Liver (tissue), 9 donors: ENCODE measurements around the gene MDGA2. TPM values are rescaled to one million over a fixed set of nuclear protein-coding genes. Genes with fewer than 3 reads are reported as not detected.
"Not testable (repeated sequence)": the region's sequence is repeated elsewhere in the genome, so short reads cannot be mapped to it uniquely, and the experiment has no call there.

ENCODE experiments used
- DNase-seq: peaks from one replicate; pipeline ENCODE4 v3.0.0-alpha.2; 2017; ENCODE audit warnings: low spot score
- H3K27ac ChIP-seq, 2 donors: one replicate each; pipeline ENCODE4 v1.7.0; 2013; ENCODE audit warnings: inconsistent platforms in 2 of 2, low read length in 2 of 2, control low read depth in 1 of 2, low read depth in 1 of 2, mild to moderate bottlenecking in 1 of 2
- H3K27me3 ChIP-seq, 4 donors: one replicate each; pipeline versions ENCODE4 v1.6.1 to v1.7.0; 2013; ENCODE audit warnings: low read length in 3 of 4, inconsistent platforms in 1 of 4, mild to moderate bottlenecking in 1 of 4, moderate library complexity in 1 of 4; ENCODE audit not compliant: control insufficient read depth in 4 of 4, insufficient read depth in 4 of 4
- H3K36me3 ChIP-seq, 4 donors: one replicate each; pipeline versions ENCODE4 v1.6.1 to v1.7.0; 2013; ENCODE audit warnings: low read length in 3 of 4, mild to moderate bottlenecking in 3 of 4, low read depth in 1 of 4, moderate library complexity in 1 of 4; ENCODE audit not compliant: control insufficient read depth in 4 of 4, insufficient read depth in 3 of 4
- H3K4me1 ChIP-seq, 4 donors: one replicate each; pipeline versions ENCODE4 v1.6.1 to v1.7.0; 2013; ENCODE audit warnings: low read length in 3 of 4, mild to moderate bottlenecking in 3 of 4, moderate library complexity in 1 of 4; ENCODE audit not compliant: control insufficient read depth in 4 of 4, insufficient read depth in 4 of 4
- H3K4me3 ChIP-seq, 3 donors: one replicate each; pipeline versions ENCODE4 v1.6.1 to v1.7.0; 2013; ENCODE audit warnings: low read length in 3 of 3, control low read depth in 1 of 3, low read depth in 1 of 3, mild to moderate bottlenecking in 1 of 3
- H3K9ac ChIP-seq, 2 donors: one replicate each; pipeline ENCODE4 v1.7.0; 2013; ENCODE audit warnings: low read length in 2 of 2, mild to moderate bottlenecking in 2 of 2, moderate library complexity in 2 of 2, control low read depth in 1 of 2, low read depth in 1 of 2
- H3K9me3 ChIP-seq, 4 donors: one replicate each; pipeline versions ENCODE4 v1.6.1 to v1.7.0; 2013; ENCODE audit warnings: low read length in 3 of 4; ENCODE audit not compliant: control insufficient read depth in 4 of 4
- EGR1 ChIP-seq, 2 donors: IDR thresholded peaks; 2 replicates each; pipeline ENCODE4 v1.6.1; 2016 to 2018; ENCODE audit warnings: antibody characterized with exemption in 2 of 2, low read depth in 2 of 2
- FOXA1 ChIP-seq: IDR thresholded peaks from 2 replicates; pipeline ENCODE4 v1.6.1; 2016; ENCODE audit warnings: antibody characterized with exemption
- FOXA2 ChIP-seq: IDR thresholded peaks from 2 replicates; pipeline ENCODE4 v1.6.1; 2016; ENCODE audit warnings: antibody characterized with exemption
- HNF4A ChIP-seq, 2 donors: conservative IDR thresholded peaks; 2 replicates each; pipeline ENCODE4 v1.6.1; 2016; ENCODE audit warnings: antibody characterized with exemption in 2 of 2, mild to moderate bottlenecking in 2 of 2
- HNF4G ChIP-seq: IDR thresholded peaks from 2 replicates; pipeline ENCODE4 v1.6.1; 2016; ENCODE audit warnings: antibody characterized with exemption
- JUND ChIP-seq, 2 donors: IDR thresholded peaks; 2 replicates each; pipeline ENCODE4 v1.6.1; 2016; ENCODE audit warnings: antibody characterized with exemption in 2 of 2
- NR2F2 ChIP-seq: IDR thresholded peaks from 2 replicates; pipeline ENCODE4 v1.6.1; 2016; ENCODE audit warnings: antibody characterized with exemption
- RAD21 ChIP-seq, 2 donors: IDR thresholded peaks; 2 replicates each; pipeline ENCODE4 v1.6.1; 2016; ENCODE audit warnings: antibody characterized with exemption in 2 of 2, mild to moderate bottlenecking in 2 of 2
- SP1 ChIP-seq: IDR thresholded peaks from 2 replicates; pipeline ENCODE4 v1.6.1; 2018; ENCODE audit warnings: antibody characterized with exemption, mild to moderate bottlenecking
- TAF1 ChIP-seq: conservative IDR thresholded peaks from 2 replicates; pipeline ENCODE4 v1.6.1; 2016; ENCODE audit warnings: antibody characterized with exemption, mild to moderate bottlenecking
- YY1 ChIP-seq: IDR thresholded peaks from 2 replicates; pipeline ENCODE4 v1.6.1; 2016; ENCODE audit warnings: antibody characterized with exemption, mild to moderate bottlenecking
- WGBS: extraction: QIAGEN DNeasy Blood & Tissue Kit; methylation state at CpG from one replicate; pipeline ENCODE4 v1.1.7; 2013; 5-methylcytosine and 5-hydroxymethylcytosine counted together
- polyA plus RNA-seq, 2 donors: library from polyadenylated mRNA; stranded (reverse) in 1 of 2; unstranded in 1 of 2; fragments of 200-250 nt in 1 of 2; fragments of >200 nt in 1 of 2; fragmentation: Nextera tagmentation in 1 of 2; extraction: Ambion mirVana in 1 of 2; gene quantifications; one replicate each; pipeline versions ENCODE4 v1.2.1 to v1.2.3, GENCODE V29; 2013 to 2015
- total RNA-seq, 2 donors: library from RNA; depleted of rRNA; stranded (reverse); fragments of >200 nt; gene quantifications; one replicate each; pipeline ENCODE4 v1.2.3, GENCODE V29; 2014
- TF ChIP-seq, protein P1 (sequence below): IDR thresholded peaks from 2 replicates; pipeline ENCODE4 v1.6.1; 2016; ENCODE audit warnings: antibody characterized with exemption
- TF ChIP-seq, protein P2 (sequence below): IDR thresholded peaks from 2 replicates; pipeline ENCODE4 v1.6.1; 2016; ENCODE audit warnings: antibody characterized with exemption
- TF ChIP-seq, protein P3 (sequence below): IDR thresholded peaks from 2 replicates; pipeline ENCODE4 v1.6.1; 2016; ENCODE audit warnings: antibody characterized with exemption
- TF ChIP-seq, protein P4 (sequence below): IDR thresholded peaks from 2 replicates; pipeline ENCODE4 v1.6.1; 2016; ENCODE audit warnings: antibody characterized with exemption, mild to moderate bottlenecking
- donor health status: healthy.
- donor health status: healthy.
- donor health status: healthy.
- donor health status: healthy.
- donor health status: healthy.

MDGA2 gene
- total and polyA plus RNA-seq, 4 donors = 0.05 to 0.33 (median 0.19) TPM

DNA sequence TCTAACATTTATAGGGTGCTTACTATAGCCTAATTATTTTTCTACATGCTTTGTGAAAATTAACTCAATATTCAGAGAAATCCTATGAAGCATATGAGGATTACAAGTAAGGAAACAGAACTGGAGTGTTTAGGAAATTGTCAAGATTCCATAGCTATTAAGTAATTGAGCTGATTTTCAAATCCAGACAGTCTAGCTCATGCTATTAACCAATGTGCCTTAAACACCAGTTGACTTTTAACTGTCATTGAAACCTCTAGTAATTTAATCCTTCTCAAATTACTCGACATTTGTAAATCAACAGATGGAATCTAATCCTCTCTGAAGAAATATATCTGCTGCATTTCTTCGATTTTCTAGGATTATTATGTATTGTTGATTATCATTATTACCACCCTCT is 488.9 kb downstream of the MDGA2 start:
- no peak for DNase-seq
- H3K36me3 ChIP-seq = no peaks in the 10 kb centered on the region
- H3K9ac ChIP-seq = no peak overlapping the region
- peaks cover 0 to 5% (median 0%) of the 10 kb centered on the region in 4 donors for H3K4me1 ChIP-seq
- H3K27me3 ChIP-seq = no peaks in the 10 kb centered on the region
- TF ChIP-seq NR2F2 = no peak
- TF ChIP-seq YY1 = no peak
- no peak for TF ChIP-seq EGR1 (IDR thresholded peaks at IDR 0.05; ENCODE audit: low read depth in 2 of 2)
- TF ChIP-seq, protein P1, sequence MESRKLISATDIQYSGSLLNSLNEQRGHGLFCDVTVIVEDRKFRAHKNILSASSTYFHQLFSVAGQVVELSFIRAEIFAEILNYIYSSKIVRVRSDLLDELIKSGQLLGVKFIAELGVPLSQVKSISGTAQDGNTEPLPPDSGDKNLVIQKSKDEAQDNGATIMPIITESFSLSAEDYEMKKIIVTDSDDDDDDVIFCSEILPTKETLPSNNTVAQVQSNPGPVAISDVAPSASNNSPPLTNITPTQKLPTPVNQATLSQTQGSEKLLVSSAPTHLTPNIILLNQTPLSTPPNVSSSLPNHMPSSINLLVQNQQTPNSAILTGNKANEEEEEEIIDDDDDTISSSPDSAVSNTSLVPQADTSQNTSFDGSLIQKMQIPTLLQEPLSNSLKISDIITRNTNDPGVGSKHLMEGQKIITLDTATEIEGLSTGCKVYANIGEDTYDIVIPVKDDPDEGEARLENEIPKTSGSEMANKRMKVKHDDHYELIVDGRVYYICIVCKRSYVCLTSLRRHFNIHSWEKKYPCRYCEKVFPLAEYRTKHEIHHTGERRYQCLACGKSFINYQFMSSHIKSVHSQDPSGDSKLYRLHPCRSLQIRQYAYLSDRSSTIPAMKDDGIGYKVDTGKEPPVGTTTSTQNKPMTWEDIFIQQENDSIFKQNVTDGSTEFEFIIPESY = no peak
- no peak for TF ChIP-seq TAF1
- TF ChIP-seq SP1 = no peak
- TF ChIP-seq, protein P2, sequence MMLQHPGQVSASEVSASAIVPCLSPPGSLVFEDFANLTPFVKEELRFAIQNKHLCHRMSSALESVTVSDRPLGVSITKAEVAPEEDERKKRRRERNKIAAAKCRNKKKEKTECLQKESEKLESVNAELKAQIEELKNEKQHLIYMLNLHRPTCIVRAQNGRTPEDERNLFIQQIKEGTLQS = no peak
- TF ChIP-seq, protein P3, sequence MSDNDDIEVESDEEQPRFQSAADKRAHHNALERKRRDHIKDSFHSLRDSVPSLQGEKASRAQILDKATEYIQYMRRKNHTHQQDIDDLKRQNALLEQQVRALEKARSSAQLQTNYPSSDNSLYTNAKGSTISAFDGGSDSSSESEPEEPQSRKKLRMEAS = no peak
- TF ChIP-seq HNF4A (conservative IDR thresholded peaks at IDR 0.05) = no peak
- TF ChIP-seq FOXA1 = no peak
- TF ChIP-seq HNF4G = no peak
- TF ChIP-seq JUND (IDR thresholded peaks at IDR 0.05) = no peak
- no peak for TF ChIP-seq RAD21 (IDR thresholded peaks at IDR 0.05)
- no peak for TF ChIP-seq FOXA2
- H3K4me3 ChIP-seq = no peak overlapping the region
- 69% methylated on average over 2 of the region's 2 CpGs for WGBS
- H3K27ac ChIP-seq = no peak overlapping the region
- H3K9me3 ChIP-seq = peaks cover 0 to 1% (median 0%) of the 10 kb centered on the region in 4 donors

DNA sequence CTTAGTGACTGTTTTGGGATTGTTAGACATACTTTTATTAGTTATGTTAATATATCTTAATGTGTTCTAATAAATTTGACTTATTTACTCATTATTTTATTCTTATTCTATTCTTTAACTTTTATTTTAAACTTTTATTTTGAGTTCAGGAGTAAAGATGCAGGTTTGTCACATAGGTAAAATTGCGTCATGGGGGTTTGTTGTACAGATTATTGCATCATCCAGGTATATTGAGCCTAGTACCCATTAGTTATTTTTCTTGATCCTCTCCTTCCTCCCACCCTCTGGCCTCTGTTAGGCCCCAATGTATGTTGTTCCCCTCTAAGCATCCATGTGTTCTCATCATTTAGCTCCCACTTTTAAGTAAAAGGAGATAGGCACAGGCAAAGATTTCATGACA is 495.5 kb downstream of the MDGA2 start:
- Histone ChIP-seq H3K9me3 (peaks cover 0 to 1% (median 0%) of the 10 kb centered on the region in 4 donors), H3K4me3 (no peak overlapping the region), H3K4me1 (no peaks in the 10 kb centered on the region), H3K27me3 (no peaks in the 10 kb centered on the region), H3K9ac (no peak overlapping the region), H3K36me3 (no peaks in the 10 kb centered on the region), H3K27ac (no peak overlapping the region)
- WGBS = 88% methylated on average over 1 of the region's 1 CpG
- TF ChIP-seq, protein P4, sequence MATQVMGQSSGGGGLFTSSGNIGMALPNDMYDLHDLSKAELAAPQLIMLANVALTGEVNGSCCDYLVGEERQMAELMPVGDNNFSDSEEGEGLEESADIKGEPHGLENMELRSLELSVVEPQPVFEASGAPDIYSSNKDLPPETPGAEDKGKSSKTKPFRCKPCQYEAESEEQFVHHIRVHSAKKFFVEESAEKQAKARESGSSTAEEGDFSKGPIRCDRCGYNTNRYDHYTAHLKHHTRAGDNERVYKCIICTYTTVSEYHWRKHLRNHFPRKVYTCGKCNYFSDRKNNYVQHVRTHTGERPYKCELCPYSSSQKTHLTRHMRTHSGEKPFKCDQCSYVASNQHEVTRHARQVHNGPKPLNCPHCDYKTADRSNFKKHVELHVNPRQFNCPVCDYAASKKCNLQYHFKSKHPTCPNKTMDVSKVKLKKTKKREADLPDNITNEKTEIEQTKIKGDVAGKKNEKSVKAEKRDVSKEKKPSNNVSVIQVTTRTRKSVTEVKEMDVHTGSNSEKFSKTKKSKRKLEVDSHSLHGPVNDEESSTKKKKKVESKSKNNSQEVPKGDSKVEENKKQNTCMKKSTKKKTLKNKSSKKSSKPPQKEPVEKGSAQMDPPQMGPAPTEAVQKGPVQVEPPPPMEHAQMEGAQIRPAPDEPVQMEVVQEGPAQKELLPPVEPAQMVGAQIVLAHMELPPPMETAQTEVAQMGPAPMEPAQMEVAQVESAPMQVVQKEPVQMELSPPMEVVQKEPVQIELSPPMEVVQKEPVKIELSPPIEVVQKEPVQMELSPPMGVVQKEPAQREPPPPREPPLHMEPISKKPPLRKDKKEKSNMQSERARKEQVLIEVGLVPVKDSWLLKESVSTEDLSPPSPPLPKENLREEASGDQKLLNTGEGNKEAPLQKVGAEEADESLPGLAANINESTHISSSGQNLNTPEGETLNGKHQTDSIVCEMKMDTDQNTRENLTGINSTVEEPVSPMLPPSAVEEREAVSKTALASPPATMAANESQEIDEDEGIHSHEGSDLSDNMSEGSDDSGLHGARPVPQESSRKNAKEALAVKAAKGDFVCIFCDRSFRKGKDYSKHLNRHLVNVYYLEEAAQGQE = no peak
- DNase-seq = no peak

DNA sequence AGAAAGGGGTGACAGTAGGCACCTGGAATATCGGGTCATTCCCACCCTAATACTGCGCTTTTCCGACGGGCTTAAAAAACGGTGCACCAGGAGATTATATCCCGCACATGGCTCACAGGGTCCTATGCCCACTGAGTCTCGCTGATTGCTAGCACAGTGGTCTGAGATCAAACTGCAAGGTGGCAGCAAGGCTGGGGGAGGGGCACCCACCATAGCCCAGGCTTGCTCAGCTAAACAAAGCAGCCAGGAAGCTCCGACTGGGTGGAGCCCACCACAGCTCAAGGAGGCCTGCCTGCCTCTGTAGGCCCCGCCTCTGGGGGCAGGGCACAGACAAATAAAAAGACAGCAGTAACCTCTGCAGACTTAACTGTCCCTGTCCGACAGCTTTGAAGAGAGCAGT is 503.5 kb downstream of the MDGA2 start:
- not testable (repeated sequence) for H3K4me3 ChIP-seq, H3K36me3 ChIP-seq, H3K9ac ChIP-seq, H3K27ac ChIP-seq, H3K27me3 ChIP-seq, DNase-seq, H3K4me1 ChIP-seq, H3K9me3 ChIP-seq
- WGBS = 87% methylated on average over 10 of the region's 10 CpGs
